Stimulated activated naive CD4-positive, alpha-beta T cell treated with Interleukin-2 at 50 U/mL for 16 hours (primary cell): Measurements from ENCODE around the gene CDH5.

Experiments
- DNase-seq: peaks from one replicate; lab custom pipeline; 2025; lab: John Stamatoyannopoulos, UW

The CDH5 gene

GRCh38 chr16:66416939-66417700, 50.6 kb downstream of the CDH5 start:
- DNase-seq, result no peak

GRCh38 chr16:66418165-66418962, 51.9 kb downstream of the CDH5 start:
- no peak for DNase-seq

DNA sequence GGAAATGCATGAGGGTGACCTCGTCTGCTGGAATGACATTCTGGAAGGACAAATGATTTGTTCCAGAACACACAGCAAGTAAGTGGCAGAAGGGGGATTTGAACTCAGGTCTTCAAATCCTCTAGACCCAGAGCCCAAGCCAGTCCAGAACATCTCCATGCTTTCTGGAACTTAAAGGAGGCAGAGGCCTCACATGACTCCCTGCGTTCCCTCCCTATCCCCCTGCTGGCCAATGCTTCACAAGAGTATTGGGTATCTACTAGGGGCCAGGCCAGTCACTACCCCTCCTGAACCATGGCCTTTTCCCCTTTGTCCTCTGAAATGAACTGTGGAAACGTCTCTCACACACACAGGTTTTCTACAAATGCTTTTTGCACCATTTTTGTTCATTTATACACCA, 53.0 kb downstream of the CDH5 start:
- no peak for DNase-seq

DNA sequence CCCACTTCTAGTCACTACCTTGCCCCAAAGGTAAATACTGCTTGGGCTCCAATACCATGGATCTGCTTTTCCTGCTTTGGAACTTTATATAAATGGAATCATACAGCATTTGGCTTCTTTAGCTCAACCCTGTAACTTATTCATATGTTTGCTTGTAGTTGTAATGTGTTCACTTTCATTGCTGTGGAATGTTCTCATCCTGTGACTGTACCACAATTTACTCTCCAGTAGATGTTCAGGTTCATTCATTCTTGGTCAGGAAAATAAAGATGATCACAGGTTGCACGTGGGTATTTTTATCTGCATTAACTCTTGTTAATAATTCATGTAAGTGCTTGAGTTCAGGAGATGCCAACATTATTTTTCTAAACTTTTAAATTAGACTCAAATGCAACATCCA, 53.9 kb downstream of the CDH5 start:
- DNase-seq, result no peak

- no peak for DNase-seq
Measured at GRCh38 chr16:66421891-66422290, 55.4 kb downstream of the CDH5 start.

GRCh38 chr16:66422366-66422765, 55.9 kb downstream of the CDH5 start:
- no peak for DNase-seq

DNA sequence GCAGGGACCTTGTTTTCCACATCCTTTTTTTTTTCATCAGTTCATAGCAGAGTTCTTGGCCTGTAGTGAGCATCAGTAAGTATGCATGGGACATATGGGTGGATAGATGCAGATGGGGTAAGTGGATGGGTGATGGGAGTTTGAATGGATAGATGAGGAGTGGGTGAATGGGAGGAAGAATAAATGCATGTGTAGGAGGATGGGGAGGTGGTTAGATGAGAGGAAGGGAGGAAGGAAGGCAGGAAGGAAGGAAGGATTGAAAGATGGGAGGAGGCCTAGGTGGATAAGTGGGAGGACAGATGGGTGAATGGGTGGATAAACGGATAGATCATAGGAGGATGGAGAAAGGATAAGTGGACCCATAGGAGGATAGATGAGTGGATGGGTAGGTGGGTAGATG, 56.7 kb downstream of the CDH5 start:
- no peak for DNase-seq

- DNase-seq, result no peak
Measured at GRCh38 chr16:66425651-66426050, 59.2 kb downstream of the CDH5 start.

GRCh38 chr16:66426112-66427035, 59.9 kb downstream of the CDH5 start:
- DNase-seq, result no peak

DNA sequence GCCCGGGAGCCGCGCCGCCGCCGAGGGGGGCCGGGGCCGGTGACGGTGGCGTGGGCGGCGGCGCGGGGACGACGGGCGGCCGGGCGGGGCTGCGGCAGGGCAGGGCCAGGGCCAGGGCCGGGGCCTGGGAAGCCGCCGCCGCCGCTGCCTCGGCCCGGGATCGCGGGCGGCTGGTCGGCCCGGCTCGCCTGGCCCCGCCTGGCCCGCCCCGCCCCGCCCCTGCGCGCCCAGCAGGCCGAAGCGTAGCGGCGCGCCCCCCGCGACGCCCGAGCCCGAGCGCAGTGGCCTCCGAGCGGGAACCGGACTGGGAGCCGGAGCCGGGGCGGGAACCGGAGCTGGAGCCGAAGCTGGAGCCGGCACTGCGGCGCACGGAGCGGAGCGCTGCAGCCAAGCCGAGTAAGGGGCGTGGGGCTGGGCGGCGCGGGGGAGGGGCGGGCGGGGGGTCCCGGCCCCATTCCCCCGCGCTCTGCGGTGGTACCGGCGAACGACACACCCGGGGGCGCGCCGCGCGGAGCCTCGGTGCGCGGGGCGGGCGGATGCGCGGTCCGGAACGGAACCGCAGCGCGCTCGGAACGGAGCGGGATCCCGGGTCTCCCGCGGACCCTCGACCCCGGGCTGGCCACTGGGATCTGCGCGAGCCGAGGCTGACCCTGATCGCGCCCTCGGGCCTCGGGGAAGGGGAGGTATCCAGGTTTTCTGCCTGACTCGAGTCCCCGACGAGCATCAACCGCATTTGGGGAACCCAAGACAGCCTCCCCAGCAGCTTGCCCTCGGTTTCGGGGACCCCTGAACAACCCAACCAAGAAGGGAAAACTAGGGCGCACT, 60.8 kb downstream of the CDH5 start, which contains the start of gene BEAN1:
BEAN1 (plus strand) TSS at position 260 of the 825 bp plus-strand sequence. CDS start 10,382 bp downstream, outside the sequence.
- no peak for DNase-seq

- DNase-seq, result no peak
Measured at GRCh38 chr16:66427871-66428681, 61.6 kb downstream of the CDH5 start.

- DNase-seq, result no peak
Measured at GRCh38 chr16:66428682-66429251, 62.3 kb downstream of the CDH5 start.

GRCh38 chr16:66429290-66429962, 62.9 kb downstream of the CDH5 start:
- no peak for DNase-seq

- DNase-seq, result no peak
Measured at GRCh38 chr16:66430214-66430613, 63.7 kb downstream of the CDH5 start.

GRCh38 chr16:66431760-66432159, 65.3 kb downstream of the CDH5 start:
- DNase-seq, result no peak

DNA sequence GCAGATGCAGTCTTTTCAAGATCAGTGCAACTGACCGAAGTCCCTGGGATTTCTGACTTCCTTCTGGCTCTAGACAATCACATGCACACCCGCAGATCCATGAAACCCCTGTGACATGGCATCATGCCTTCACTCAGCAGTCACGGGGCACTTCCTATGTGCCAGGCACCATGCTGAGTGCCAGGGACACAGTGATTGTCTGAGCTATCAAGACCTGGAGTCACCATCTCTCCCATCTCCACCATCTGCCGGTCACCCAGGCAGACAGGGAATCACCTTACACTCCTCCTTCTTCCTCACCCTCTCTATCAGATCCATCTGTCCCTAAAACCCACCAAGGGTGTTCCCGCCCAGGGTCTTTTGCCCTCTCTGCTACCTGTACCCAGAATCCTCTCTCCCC, 65.9 kb downstream of the CDH5 start:
- DNase-seq, result no peak

GRCh38 chr16:66434619-66435430, 68.3 kb downstream of the CDH5 start:
- no peak for DNase-seq

- DNase-seq, result no peak
Measured at GRCh38 chr16:66435896-66436295, 69.4 kb downstream of the CDH5 start.
